Measurements from ENCODE around the gene FGF2.

Gene FGF2

GRCh38 chr4:122896270-122896669 is 69.6 kb downstream of the FGF2 start:
- no peak for DNase-seq

- DNase-seq, result no peak
Observed at GRCh38 chr4:122898370-122899150, 71.9 kb downstream of the FGF2 start.

GRCh38 chr4:122899682-122900081 is 73.1 kb downstream of the FGF2 start:
- no peak for DNase-seq

- DNase-seq, result no peak
Observed at GRCh38 chr4:122900314-122900713, 73.7 kb downstream of the FGF2 start.

GRCh38 chr4:122901247-122902010 is 74.8 kb downstream of the FGF2 start:
- no peak for DNase-seq

- DNase-seq, result no peak
Observed at GRCh38 chr4:122903766-122904288, 77.2 kb downstream of the FGF2 start.

GRCh38 chr4:122906859-122907305 is 80.3 kb downstream of the FGF2 start:
- no peak for DNase-seq

GRCh38 chr4:122908223-122908622 is 81.6 kb downstream of the FGF2 start:
- no peak for DNase-seq

GRCh38 chr4:122909683-122910082 is 83.1 kb downstream of the FGF2 start:
- no peak for DNase-seq

GRCh38 chr4:122911588-122911987 is 85.0 kb downstream of the FGF2 start:
- DNase-seq, result no peak

- DNase-seq, result no peak
Observed at GRCh38 chr4:122912810-122913575, 86.4 kb downstream of the FGF2 start.

GRCh38 chr4:122914292-122914904 is 87.8 kb downstream of the FGF2 start:
- DNase-seq, result no peak

- no peak for DNase-seq
Observed at GRCh38 chr4:122914938-122915337, 88.3 kb downstream of the FGF2 start.

GRCh38 chr4:122917731-122918130 is 91.1 kb downstream of the FGF2 start:
- no peak for DNase-seq

- no peak for DNase-seq
Observed at GRCh38 chr4:122920473-122920872, 93.8 kb downstream of the FGF2 start.

- DNase-seq, result no peak
Observed at GRCh38 chr4:122921300-122921699, 94.7 kb downstream of the FGF2 start.

GRCh38 chr4:122921971-122922876 is 95.6 kb downstream of the FGF2 start, which contains the start of gene NUDT6:
TSS of gene NUDT6 (minus strand) at chr4:122922597. CDS start at chr4:122922572, 25 bp downstream.
- DNase-seq, result peak; percentile 42

GRCh38 chr4:122922877-122923511 is 96.4 kb downstream of the FGF2 start:
- DNase-seq, result peak; percentile 58

GRCh38 chr4:122928930-122929329 is 102.3 kb downstream of the FGF2 start:
- no peak for DNase-seq

GRCh38 chr4:122930862-122931261 is 104.2 kb downstream of the FGF2 start:
- no peak for DNase-seq

GRCh38 chr4:122932763-122933162 is 106.1 kb downstream of the FGF2 start:
- DNase-seq, result no peak

Data from NCI-H1105 (cell line).